HG03066 (cell line): ENCODE measurements around the gene SFXN5.

Experiments used
- ATAC-seq: cut with Tn5 transposase; IDR thresholded peaks from one replicate; pipeline ENCODE4 v1.9.1; 2021; ENCODE audit warnings: low read depth; ENCODE audit not compliant: unreplicated experiment

The SFXN5 gene

DNA sequence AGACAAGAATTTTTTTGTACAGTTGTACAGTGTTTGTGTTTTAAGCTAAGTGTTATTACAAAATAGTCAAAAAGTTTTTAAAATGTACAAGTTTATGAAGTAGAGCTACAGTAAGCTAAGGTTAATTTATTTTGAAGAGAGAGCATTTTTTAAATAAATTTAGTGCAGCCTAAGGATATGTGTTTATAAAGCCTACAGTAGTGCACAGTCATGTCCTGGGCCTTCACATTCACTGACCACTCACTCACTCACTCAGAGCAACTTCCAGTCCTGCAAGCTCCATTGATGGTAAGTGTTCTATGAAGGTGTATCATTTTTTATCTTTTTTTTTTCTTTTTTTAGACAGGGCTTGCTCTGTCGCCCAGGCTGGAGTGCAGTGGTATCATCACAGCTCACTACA is 44.2 kb downstream of the SFXN5 start:
- ATAC-seq: no peak

GRCh38 chr2:73023497-73023896 is 48.0 kb downstream of the SFXN5 start:
- ATAC-seq: no peak

DNA sequence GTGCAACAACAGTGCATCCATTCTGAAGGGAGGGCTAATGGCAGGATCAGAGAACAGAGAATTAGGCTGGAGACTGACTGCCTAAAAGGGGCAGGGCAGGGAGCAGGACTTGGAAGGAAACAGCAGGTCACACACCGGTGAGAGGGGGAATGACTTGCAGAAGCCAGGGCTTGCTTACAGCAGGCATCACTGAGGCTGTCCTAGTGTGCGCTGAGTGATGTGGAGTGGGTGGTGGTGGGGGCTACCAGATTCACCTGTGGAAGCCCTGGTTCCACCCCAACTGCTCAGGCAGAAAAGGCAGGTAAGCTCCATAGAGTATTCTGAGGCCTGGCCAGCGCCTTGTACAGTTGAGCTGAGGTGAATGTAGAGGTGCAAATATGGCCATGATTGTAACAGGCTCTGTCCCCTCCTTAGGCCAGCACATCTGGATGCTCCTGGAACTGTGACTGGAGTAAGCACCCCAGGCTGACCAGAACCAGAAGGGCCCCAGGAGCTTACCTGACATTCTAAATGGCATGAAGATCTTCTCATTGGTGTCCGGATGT is 49.4 kb downstream of the SFXN5 start:
- no peak for ATAC-seq

DNA sequence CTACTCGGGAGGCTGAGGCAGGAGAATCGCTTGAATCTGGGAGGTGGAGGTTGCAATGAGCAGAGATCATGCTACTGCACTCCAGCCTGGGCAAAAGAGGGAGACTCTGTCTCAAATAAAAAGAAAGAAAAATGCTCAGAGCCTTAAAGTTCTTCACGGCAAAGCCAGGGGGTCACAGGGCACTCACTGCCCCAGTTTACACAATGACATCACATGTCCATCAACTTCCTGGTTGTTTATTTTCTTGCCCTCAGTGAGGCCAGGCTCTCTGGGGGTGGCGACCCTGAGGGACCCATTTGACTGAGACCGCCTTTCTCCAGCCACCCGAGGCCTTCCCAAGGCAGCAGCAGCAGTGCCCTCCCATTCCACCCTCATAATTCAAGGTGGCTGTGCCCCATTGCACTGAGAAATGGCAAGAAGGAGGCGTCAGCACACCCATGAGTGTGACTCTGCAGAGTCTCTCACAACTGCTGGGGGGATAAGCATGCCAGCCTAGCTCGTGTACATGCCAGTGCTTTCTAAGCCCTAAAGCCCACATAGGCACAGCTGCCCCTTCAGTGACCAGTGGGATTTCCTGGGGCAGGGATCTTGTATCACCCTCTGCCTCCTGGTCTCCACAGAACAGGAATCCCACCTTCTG is 50.0 kb downstream of the SFXN5 start:
- ATAC-seq: no peak

DNA sequence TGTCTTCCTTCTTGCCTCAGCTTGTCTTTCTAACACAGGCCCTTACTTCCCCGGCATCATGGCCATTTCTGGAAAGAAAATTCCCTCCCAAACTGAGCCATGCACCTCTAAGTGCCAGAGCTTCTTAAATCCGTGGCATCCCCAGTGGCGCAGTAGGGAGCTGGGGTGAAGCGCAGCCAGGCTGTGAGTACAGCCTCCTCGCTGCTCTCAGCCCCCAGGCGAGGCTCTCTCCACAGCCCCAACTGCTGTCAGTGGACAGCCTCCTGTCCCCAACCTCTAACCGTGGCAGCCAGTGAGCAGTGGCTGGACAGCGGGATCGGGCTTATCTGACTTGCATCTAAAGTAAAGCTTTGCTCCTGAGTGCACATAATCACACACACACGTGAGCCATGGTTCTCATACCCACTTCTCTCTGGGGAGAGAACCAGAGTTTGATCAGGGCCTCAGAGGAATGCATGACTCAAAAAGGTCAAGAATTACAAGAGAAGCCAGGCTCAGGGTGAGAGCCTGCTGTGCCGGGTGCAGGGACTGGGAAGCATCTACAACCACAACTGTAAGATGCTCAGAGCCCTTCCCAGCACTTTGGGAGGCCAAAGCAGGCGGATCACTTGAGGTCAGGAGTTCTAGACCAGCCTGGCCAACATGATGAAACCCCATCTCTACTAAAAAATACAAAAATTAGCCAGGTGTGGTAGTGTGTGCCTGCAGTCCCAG is 50.7 kb downstream of the SFXN5 start:
- no peak for ATAC-seq

DNA sequence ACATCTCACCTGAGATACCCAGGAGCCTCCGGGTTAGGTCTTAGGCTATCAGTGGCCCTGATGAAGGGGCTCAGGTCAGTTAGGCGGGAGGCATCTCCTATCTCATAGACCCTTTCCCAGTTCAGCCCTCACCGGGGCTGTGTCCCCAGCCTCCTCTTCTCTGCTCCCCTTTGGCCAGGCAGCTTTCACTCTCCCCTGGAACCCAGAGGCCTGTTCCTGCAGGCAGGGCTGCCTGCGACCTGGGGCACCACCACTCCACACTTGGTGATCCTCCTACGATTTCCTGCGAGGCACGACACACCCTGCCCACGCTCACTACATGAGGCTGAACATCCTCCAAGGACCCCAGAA is 51.2 kb downstream of the SFXN5 start:
- no peak for ATAC-seq

GRCh38 chr2:73018188-73018825 is 53.2 kb downstream of the SFXN5 start:
- no peak for ATAC-seq

- ATAC-seq: no peak
Measured at GRCh38 chr2:73013936-73014335, 57.6 kb downstream of the SFXN5 start.

DNA sequence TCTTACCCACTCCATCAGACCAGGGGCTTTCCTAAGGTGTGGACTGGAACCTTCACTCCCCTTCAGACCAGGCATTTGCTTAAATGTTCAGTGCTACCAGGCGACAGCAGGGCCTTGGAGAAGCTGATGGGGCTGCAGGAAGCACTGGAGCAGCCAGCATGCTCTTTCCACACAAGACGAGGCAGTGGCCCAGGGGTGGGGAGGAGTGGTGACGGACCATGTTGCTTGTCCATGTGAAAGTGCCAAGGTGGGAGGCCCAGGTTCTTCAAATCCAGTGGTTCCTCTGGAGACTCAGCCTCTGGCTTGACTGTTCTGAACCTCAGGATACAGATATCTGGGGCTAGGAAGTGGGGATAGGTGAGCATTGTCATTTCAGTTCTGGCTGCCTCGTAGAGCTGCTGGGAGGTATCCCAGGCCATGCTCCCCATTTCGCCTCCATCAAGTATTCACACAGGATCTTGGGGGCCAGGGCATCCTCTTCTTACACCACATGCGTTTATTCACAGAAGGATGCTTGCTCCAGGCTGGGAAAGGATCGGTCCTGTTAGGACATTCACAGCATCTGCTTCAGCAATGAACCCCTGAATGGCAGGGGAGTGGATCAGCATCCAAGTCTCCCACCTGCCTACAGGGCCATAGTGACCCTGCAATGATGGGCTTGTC is 62.2 kb downstream of the SFXN5 start:
- no peak for ATAC-seq

- ATAC-seq: no peak
Measured at GRCh38 chr2:73008766-73009135, 62.8 kb downstream of the SFXN5 start.

DNA sequence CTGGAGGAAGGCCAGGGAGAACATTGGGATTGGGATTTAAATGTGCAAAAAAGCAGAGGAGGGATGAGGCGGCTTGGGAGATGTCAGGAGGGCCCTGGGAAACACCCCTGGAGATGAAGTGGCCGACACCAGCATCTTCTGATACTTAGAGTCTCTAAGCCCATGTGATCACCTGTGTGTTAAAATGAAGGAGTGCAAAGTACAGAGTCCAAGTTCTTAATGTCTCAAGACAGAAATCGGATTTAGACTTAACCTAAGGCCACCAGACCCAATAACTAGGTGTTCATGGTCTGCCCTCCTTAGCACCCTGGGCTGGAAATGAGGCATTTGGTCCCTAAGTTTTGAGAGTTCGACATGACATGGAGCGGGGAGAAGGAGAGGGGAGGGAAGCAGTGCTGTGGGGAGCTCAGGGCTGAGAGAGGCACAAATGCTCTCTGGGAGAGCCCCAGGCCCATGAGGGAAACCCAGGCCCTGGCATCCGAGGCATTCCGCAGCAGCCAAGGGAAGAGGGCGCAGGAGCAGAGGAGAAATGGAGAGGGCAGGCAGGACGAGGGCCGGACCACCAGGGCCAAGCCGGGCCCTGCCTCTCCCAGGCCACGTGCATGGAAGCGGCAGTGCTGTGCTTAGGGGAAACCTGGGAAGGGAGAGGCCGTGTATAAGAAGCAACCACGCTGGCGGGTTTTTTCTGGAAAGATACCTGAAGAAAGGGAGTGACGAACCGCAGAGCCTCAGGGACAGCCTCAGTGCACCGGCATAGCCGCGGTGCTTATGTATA is 63.3 kb downstream of the SFXN5 start:
- no peak for ATAC-seq

DNA sequence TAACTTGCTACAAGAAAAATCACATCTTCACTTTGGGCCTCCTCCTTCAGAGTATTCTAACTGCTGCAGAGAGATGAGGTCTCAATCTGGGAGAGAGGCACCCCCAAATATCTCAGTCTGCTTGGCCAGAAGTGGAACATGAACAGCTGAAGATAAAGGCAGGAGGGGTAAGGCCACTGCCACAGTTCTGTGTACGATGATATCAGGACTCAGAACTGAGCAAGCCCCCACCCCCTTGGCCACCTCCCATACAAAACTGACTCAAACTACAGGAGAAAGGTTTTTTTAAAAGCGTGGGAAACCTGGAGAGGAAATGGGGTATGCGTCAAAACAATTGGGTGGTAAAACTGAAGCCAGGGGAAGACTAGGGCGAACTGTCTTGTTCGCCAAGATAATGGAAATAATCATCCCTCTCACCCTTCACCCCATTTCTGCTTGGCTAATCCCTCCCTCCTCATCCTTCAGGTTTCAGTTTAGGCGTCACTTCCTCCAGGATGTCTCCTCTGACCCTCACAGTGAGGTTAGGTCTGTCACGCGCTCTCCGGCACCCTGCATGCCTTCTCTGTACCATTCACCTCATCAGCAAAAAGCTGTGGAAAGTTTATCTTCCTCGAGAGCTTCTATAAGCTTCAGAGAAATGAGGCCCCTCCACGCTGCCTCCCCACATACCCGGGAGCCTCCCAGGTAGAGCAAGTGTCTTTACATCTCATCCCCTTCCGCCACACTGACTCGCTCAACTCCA is 64.4 kb downstream of the SFXN5 start:
- no peak for ATAC-seq

GRCh38 chr2:73004889-73005596 is 66.5 kb downstream of the SFXN5 start:
- no peak for ATAC-seq

- ATAC-seq: no peak
Measured at GRCh38 chr2:73004466-73004865, 67.0 kb downstream of the SFXN5 start.

- ATAC-seq: no peak
Measured at GRCh38 chr2:73003027-73003426, 68.5 kb downstream of the SFXN5 start.

GRCh38 chr2:73000808-73001570 is 70.5 kb downstream of the SFXN5 start:
- no peak for ATAC-seq

- ATAC-seq: no peak
Measured at GRCh38 chr2:72999729-73000725, 71.5 kb downstream of the SFXN5 start.
